HFF-Myc (cell line): ENCODE measurements around the gene WRAP73.
A peak's percentile ranks its signal among the peaks of the same experiment; 100 is the strongest.

Experiments used
- DNase-seq: peaks from one replicate; pipeline ENCODE4 v3.0.0-alpha.2; 2011; ENCODE audit warnings: low read depth; ENCODE audit errors: extremely low read depth
- H3K4me3 ChIP-seq: replicated peaks from 2 replicates; pipeline ENCODE4 v1.5.1; 2011; ENCODE audit warnings: low read depth, mild to moderate bottlenecking, control low read depth, low read length
- TF ChIP-seq, protein P1 (sequence below): IDR thresholded peaks from 2 replicates; pipeline ENCODE4 v1.5.1; 2012; ENCODE audit warnings: mild to moderate bottlenecking, low read depth, low read length, control low read depth; ENCODE audit errors: missing control alignments

WRAP73 gene

DNA sequence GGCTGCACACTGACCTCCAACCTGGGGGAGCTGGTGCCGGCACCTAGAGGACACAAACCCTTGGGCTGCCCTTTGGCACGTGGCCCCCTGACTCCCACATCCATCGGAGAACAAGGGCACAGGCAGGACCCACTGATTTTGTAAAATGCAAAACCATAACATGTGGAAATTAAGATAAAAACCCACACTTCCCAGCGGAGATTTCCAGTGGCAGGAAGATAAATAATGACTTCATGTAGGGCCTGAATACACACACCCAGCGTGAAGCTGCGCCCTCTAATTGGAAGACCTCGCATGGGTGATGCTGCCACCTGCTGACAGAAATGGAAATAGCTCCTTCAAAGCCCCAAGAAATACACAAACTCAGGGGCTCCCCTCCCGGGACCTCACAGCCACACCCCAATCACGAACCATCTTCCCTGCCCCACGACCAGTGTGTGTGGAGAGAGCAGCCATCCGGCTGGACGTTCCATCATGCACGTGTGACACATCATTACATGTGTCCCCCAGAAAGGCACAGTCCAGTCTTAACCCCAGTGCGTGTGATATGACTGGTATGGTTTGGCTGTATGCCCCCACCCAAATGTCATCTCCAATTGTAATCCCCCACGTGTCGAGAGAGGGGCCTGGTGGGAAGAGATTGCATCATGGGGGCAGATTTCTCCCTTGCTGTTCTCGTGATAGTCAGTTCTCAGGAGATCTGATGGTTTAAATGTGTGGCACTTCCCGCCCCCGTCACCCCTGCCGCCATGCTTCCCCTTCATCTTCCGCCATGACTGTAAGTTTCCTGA, 30.8 kb downstream of the WRAP73 start:
- TF ChIP-seq, protein P1, sequence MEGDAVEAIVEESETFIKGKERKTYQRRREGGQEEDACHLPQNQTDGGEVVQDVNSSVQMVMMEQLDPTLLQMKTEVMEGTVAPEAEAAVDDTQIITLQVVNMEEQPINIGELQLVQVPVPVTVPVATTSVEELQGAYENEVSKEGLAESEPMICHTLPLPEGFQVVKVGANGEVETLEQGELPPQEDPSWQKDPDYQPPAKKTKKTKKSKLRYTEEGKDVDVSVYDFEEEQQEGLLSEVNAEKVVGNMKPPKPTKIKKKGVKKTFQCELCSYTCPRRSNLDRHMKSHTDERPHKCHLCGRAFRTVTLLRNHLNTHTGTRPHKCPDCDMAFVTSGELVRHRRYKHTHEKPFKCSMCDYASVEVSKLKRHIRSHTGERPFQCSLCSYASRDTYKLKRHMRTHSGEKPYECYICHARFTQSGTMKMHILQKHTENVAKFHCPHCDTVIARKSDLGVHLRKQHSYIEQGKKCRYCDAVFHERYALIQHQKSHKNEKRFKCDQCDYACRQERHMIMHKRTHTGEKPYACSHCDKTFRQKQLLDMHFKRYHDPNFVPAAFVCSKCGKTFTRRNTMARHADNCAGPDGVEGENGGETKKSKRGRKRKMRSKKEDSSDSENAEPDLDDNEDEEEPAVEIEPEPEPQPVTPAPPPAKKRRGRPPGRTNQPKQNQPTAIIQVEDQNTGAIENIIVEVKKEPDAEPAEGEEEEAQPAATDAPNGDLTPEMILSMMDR: peak; percentile 72
- no peak overlapping the region for H3K4me3 ChIP-seq
- no peak for DNase-seq

DNA sequence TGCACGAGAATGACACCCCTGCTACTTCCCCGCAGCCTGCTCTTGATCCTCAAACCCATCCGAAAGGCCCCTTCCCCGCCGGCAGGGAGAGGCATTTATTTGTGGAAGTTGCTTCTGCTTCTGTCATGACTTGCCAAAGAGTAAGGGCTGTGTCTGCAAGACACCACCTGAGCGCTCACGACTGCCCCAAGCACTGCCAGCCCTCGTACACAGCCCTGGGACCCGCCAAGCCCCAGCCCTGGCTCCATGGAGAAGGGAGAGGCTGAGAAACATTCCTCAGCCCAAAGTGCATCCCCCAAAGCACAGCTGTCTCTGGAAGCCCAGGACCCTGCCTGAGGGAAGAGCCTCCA, 31.4 kb downstream of the WRAP73 start:
- H3K4me3 ChIP-seq: no peak overlapping the region
- TF ChIP-seq, protein P1: no peak
- no peak for DNase-seq

DNA sequence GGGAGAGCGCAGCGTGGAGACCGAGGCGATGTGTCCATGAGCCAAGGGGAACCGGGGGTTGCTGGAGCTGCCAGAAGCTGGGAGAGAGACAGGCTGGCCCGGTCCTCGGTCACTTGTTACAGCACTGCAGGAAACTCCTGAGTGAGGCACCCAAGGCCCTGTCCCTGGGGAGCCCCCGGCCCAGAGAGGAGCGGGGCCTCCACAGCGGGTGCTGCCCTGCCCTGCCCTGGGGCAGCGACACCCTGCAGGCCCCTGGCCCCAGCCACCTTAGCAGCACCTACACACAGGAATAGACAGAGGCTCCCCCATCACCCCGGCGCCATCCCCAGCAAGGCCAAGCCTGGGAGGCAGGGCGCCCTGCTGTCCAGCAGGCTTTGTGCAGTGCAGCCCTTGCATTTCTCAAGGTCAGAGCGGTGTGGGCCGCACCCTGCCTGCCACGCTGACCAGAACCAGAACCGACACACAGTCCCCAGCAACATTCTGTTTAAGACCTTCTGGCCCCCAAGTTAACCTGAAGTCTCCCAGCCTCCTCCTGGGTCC, 32.0 kb downstream of the WRAP73 start:
- TF ChIP-seq, protein P1: no peak
- no peak overlapping the region for H3K4me3 ChIP-seq

DNA sequence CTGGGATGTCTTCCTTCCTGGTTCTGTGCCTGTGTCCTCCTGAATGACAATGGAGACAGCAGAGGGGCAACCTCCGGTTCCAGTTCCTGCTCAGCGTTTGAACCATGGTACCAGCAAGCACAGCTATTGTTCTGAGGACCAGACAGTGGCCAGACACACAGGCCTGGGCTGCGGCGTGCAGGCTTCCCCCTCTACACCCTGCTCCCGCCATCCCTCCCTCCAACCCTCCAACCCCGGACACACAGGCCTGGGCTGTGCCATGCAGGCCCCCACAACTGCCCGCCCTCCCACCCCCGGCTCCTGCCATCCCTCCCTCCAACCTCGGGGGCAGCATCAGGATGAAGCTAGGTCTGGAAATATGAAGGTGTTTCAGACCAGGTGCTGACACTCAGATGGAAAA, 33.0 kb downstream of the WRAP73 start:
- TF ChIP-seq, protein P1: no peak
- DNase-seq: no peak
- H3K4me3 ChIP-seq: no peak overlapping the region

More for the DNA sequence above, 32.0 kb downstream of the WRAP73 start:
- no peak for DNase-seq

DNA sequence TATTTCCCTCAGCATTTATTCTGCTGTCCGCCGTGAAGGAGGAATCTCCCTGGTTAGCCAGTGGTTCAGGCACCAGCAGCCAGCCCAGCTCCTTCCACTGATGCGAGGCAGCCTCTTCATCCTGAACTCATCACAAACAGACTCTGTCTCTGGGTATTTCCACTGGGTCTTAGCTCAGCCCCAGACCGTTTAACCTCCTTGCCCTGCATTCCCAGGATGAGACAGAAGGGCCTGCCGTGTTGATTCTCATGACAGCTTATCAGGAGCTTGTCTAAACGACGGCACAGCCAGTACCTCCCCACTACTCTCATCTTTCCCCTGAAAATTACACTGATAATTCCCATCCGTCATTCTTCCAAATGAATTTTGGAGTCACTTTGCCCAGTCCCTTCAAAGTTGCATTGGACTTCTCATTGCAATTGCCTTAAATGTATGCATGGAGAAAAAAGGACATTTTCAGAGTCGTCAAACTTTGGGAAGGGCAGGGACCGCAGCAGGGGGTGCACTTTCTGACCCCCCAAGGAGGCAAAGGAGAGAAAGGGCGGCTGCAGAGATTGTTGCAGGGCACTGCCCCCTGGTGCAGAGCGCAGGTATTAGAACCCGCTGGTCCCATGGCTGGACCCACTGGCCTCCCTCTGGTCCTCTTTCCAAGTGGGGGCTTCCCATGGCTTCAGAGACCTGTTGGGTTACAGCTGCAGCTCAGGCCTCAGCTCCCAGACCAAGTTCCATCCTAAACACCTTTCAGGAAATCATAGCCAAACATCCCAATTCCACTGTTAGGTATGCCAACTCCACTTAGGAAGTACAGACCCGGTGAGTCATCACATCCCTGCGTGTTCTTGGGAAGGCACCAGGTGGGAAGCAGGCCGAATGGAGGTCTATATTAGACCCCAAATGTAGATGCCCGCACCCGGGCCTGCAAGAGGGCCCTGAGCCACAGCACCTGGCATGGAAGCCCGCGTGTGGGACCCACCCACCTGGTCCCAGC, 34.9 kb downstream of the WRAP73 start:
- TF ChIP-seq, protein P1: peak; percentile 64
- DNase-seq: no peak
- H3K4me3 ChIP-seq: no peak overlapping the region

DNA sequence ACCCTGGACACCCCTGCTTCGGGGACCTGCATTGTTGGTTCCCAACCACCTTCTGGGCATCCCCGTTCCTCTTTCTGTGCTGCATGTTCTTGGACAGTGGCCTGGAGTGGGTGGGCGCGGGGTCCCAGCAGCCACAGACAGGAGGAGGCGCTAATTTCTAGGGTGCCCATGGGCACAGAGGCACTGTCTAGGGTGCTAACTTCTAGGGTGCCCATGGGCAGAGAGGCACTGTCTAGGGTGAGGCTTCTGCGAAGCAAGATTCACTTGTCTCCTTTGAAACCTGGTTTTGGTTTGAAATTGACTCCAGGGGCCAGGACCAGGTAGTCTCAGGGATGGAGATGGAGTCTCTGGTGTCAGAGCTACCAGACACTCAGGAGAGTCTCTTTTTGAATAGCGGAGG, 37.8 kb downstream of the WRAP73 start:
- H3K4me3 ChIP-seq: peak overlapping the region; percentile 22; the same call in 1 of the 2 replicates
- TF ChIP-seq, protein P1: no peak
- no peak for DNase-seq
